ENCODE results near the gene CEP112.

- TF ChIP-seq, protein P1, sequence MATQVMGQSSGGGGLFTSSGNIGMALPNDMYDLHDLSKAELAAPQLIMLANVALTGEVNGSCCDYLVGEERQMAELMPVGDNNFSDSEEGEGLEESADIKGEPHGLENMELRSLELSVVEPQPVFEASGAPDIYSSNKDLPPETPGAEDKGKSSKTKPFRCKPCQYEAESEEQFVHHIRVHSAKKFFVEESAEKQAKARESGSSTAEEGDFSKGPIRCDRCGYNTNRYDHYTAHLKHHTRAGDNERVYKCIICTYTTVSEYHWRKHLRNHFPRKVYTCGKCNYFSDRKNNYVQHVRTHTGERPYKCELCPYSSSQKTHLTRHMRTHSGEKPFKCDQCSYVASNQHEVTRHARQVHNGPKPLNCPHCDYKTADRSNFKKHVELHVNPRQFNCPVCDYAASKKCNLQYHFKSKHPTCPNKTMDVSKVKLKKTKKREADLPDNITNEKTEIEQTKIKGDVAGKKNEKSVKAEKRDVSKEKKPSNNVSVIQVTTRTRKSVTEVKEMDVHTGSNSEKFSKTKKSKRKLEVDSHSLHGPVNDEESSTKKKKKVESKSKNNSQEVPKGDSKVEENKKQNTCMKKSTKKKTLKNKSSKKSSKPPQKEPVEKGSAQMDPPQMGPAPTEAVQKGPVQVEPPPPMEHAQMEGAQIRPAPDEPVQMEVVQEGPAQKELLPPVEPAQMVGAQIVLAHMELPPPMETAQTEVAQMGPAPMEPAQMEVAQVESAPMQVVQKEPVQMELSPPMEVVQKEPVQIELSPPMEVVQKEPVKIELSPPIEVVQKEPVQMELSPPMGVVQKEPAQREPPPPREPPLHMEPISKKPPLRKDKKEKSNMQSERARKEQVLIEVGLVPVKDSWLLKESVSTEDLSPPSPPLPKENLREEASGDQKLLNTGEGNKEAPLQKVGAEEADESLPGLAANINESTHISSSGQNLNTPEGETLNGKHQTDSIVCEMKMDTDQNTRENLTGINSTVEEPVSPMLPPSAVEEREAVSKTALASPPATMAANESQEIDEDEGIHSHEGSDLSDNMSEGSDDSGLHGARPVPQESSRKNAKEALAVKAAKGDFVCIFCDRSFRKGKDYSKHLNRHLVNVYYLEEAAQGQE (IDR thresholded peaks at IDR 0.05; ENCODE audit: insufficient read depth in 1 of 2, low read depth in 2 of 2, low read length in 1 of 2), result no peak
- no peak for TF ChIP-seq CTCF (IDR thresholded peaks at IDR 0.05)
These were observed 563.9 kb downstream of the CEP112 start for GRCh38 chr17:65627891-65628643.
